Panc1 (cell line): Measurements from ENCODE around the gene FGF9.

Experiments
- CTCF ChIP-seq: fragments of 450-650 bp; IDR thresholded peaks from 2 replicates; pipeline ENCODE4 v1.5.1; 2017; ENCODE audit warnings: mild to moderate bottlenecking
- SIN3A ChIP-seq: IDR thresholded peaks from 2 replicates; pipeline ENCODE4 v1.6.1; 2012; ENCODE audit warnings: low read depth, mild to moderate bottlenecking, low read length, moderate library complexity, borderline replicate concordance; ENCODE audit not compliant: insufficient read depth

DNA sequence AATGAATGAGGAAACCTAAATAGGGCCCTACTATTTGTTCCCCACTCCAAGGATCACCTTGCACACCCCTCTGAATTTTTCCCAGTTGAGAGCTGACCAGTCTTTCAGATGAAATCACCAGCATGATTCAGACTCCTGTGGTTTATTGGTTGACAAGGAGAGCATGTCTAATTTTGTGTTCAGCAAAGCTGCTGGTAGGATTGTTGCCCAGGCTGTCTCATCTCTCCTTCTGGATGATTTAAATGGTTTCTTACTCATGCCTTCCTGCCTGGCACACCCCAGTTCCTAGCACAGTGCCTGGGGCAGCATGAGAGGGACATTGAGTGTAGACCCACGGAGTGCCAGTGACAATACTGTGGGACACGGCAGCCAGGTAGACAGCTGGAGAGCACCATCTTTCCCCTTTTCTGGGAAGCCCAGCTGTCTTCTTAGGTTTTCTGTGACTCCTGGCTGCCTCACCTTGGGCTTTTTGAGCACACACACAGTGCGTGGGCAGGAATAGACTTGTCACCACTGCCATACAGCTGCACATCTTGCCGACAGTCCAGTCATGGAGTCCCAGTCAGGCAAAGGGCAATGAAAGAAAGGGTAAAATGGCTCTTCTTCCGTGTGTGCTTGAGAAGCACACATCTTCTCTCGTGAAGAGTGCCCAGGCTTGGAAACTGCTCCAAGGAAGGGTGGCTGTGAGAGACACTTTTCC, 12.3 kb downstream of the FGF9 start:
- TF ChIP-seq CTCF (no peak), SIN3A (no peak)
